ENCODE data around the gene FSD1.

DNA sequence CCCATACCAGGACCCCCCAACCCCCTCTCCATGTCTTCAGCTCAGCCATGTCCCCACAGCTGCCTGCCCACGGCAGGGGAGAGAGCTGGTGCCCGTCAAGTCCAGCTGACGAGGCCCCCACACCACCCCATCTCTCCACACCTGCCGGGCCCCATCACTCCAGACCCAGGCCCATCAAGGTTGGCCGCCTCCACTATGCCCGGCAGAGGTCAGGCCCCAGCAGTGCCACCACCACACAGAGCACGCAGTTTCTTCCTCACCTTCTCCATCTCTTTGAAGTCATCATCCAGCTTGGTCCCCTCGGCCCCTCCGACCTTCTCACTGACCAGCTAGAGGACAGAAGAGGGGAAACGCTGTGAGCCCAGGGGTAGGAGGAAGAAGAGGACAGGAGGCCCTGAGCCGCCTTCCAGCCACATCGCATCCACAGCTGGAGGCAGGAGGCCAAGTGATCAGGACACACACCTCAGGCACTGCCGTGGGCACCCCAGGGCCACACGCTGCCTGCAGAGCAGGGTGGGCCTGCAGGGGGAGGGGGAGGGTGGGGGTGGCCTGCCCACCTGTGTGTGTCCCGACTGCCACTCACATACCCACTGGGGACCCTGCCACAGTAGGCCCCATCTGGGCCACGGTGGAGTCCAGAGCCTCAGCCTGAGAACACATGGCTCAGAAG is 62.4 kb downstream of the FSD1 start:
- TF ChIP-seq CTCF (conservative IDR thresholded peaks at IDR 0.05) (no peak), ZFX (IDR thresholded peaks at IDR 0.05) (no peak)

Data from C4-2B (cell line).